ENCODE results near the gene BRD1.

GRCh38 chr22:49862496-49862776, 34.8 kb upstream of the BRD1 start:
- TF ChIP-seq POLR2A (IDR thresholded peaks at IDR 0.05): no peak
- no peak for TF ChIP-seq CTCF (IDR thresholded peaks at IDR 0.05 in 4 of 5, conservative IDR thresholded peaks at IDR 0.05 in 1 of 5)

Data from gastrocnemius medialis (tissue), 4 donors.